WI38 (cell line): ENCODE results near the gene RAI14.

Experiments used
- H3K4me3 ChIP-seq: 2 replicates; pipeline ENCODE4 v1.5.1; 2011; ENCODE audit warnings: low read depth, mild to moderate bottlenecking, control low read depth, low read length
- TF ChIP-seq, protein P1 (sequence below): IDR thresholded peaks from 2 replicates; pipeline ENCODE4 v1.5.1; 2012; ENCODE audit warnings: low read depth, mild to moderate bottlenecking, control low read depth, low read length

The RAI14 gene

GRCh38 chr5:34881246-34881645 is 225.1 kb downstream of the RAI14 start:
- H3K4me3 ChIP-seq, result no peak overlapping the region
- TF ChIP-seq, protein P1, sequence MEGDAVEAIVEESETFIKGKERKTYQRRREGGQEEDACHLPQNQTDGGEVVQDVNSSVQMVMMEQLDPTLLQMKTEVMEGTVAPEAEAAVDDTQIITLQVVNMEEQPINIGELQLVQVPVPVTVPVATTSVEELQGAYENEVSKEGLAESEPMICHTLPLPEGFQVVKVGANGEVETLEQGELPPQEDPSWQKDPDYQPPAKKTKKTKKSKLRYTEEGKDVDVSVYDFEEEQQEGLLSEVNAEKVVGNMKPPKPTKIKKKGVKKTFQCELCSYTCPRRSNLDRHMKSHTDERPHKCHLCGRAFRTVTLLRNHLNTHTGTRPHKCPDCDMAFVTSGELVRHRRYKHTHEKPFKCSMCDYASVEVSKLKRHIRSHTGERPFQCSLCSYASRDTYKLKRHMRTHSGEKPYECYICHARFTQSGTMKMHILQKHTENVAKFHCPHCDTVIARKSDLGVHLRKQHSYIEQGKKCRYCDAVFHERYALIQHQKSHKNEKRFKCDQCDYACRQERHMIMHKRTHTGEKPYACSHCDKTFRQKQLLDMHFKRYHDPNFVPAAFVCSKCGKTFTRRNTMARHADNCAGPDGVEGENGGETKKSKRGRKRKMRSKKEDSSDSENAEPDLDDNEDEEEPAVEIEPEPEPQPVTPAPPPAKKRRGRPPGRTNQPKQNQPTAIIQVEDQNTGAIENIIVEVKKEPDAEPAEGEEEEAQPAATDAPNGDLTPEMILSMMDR, result no peak
